ENCODE data around the gene CAMTA1. TPM values are rescaled to one million over a fixed set of nuclear protein-coding genes. Genes with fewer than 3 reads are reported as not detected.

Gene CAMTA1
- total RNA-seq, 1 donor from 2014 or later = 115 TPM

GRCh38 chr1:7505771-7506453, 720.7 kb downstream of the CAMTA1 start:
- DNase-seq = no peak

- DNase-seq = no peak
Measured at GRCh38 chr1:7506454-7507284, 721.4 kb downstream of the CAMTA1 start.

- DNase-seq = no peak
Measured at GRCh38 chr1:7507285-7508019, 722.2 kb downstream of the CAMTA1 start.

- DNase-seq = no peak
Measured at GRCh38 chr1:7508052-7508933, 723.0 kb downstream of the CAMTA1 start.

GRCh38 chr1:7508934-7509519, 723.8 kb downstream of the CAMTA1 start:
- no peak for DNase-seq

GRCh38 chr1:7509598-7509997, 724.3 kb downstream of the CAMTA1 start:
- DNase-seq = no peak

GRCh38 chr1:7510389-7510931, 725.2 kb downstream of the CAMTA1 start:
- no peak for DNase-seq

GRCh38 chr1:7511381-7511780, 726.1 kb downstream of the CAMTA1 start:
- no peak for DNase-seq

GRCh38 chr1:7513081-7513480, 727.8 kb downstream of the CAMTA1 start:
- no peak for DNase-seq

- no peak for DNase-seq
Measured at GRCh38 chr1:7515175-7515574, 729.9 kb downstream of the CAMTA1 start.

- no peak for DNase-seq
Measured at GRCh38 chr1:7515904-7516303, 730.6 kb downstream of the CAMTA1 start.

- DNase-seq = no peak
Measured at GRCh38 chr1:7516341-7516740, 731.1 kb downstream of the CAMTA1 start.

- DNase-seq = no peak
Measured at GRCh38 chr1:7516929-7517328, 731.7 kb downstream of the CAMTA1 start.

GRCh38 chr1:7517611-7518330, 732.5 kb downstream of the CAMTA1 start:
- DNase-seq = no peak

GRCh38 chr1:7518411-7518810, 733.2 kb downstream of the CAMTA1 start:
- DNase-seq = no peak

GRCh38 chr1:7519181-7519860, 734.1 kb downstream of the CAMTA1 start:
- no peak for DNase-seq

- DNase-seq = no peak
Measured at GRCh38 chr1:7519861-7520395, 734.7 kb downstream of the CAMTA1 start.

- no peak for DNase-seq
Measured at GRCh38 chr1:7520496-7520895, 735.2 kb downstream of the CAMTA1 start.

All from occipital lobe (tissue), 2 donors.